Inflammatory macrophage (primary cell): ENCODE measurements around the gene BEX3.
"Not testable (repeated sequence)": the region's sequence is repeated elsewhere in the genome, so short reads cannot be mapped to it uniquely, and the experiment has no call there.

Source experiments
- DNase-seq, 2 donors: peaks; one replicate each; pipeline ENCODE4 v3.0.0-alpha.2; 2020 to 2022
- total RNA-seq, 18 experiments: gene quantifications; one replicate each; lab custom pipeline; 2026; ENCODE audit warnings: mixed read lengths in 6 of 18, inconsistent platforms in 2 of 18; lab: John Stamatoyannopoulos, UW

BEX3 gene
- 1.1 to 10.4 (median 3.1) reads per million in 18 experiments for total RNA-seq

GRCh38 chrX:103376118-103376978 is at the start of gene BEX3:
Gene BEX3 (plus strand): TSS chrX:103376538. CDS start chrX:103377522, 984 bp downstream.
- no peak for DNase-seq

GRCh38 chrX:103329991-103330390 is 46.3 kb upstream of the BEX3 start, which contains the start of gene TCEAL7:
Gene TCEAL7 (plus strand): TSS chrX:103330239. CDS start chrX:103331404, 1,165 bp downstream.
- DNase-seq: no peak

- no peak for DNase-seq
These were observed 45.6 kb upstream of the BEX3 start for GRCh38 chrX:103330681-103331288.

GRCh38 chrX:103338663-103339062 is 37.7 kb upstream of the BEX3 start:
- no peak for DNase-seq

GRCh38 chrX:103343105-103343504 is 33.2 kb upstream of the BEX3 start:
- DNase-seq: peak; percentile 27 to 54

- DNase-seq: no peak
These were observed 31.7 kb upstream of the BEX3 start for GRCh38 chrX:103344606-103345005.

- no peak for DNase-seq
These were observed 28.5 kb upstream of the BEX3 start for GRCh38 chrX:103347682-103348397.

GRCh38 chrX:103356130-103356798 is 20.1 kb upstream of the BEX3 start, which contains the start of gene TCEAL9:
Gene TCEAL9 (plus strand): TSS chrX:103356506. CDS start chrX:103357685, 1,179 bp downstream.
- DNase-seq: peak; percentile 3 to 43

GRCh38 chrX:103356858-103357257 is 19.5 kb upstream of the BEX3 start:
- DNase-seq: no peak

GRCh38 chrX:103357871-103358270 is 18.5 kb upstream of the BEX3 start:
- DNase-seq: no peak

- not testable (repeated sequence) for DNase-seq
These were observed 16.7 kb upstream of the BEX3 start for GRCh38 chrX:103359605-103360004.

- DNase-seq: no peak
These were observed 16.2 kb upstream of the BEX3 start for GRCh38 chrX:103360092-103360491.

- no peak for DNase-seq
These were observed 15.4 kb upstream of the BEX3 start for GRCh38 chrX:103360916-103361315.

GRCh38 chrX:103361798-103362197 is 14.5 kb upstream of the BEX3 start:
- DNase-seq: no peak

GRCh38 chrX:103362474-103362873 is 13.9 kb upstream of the BEX3 start:
- DNase-seq: no peak

GRCh38 chrX:103363046-103363445 is 13.3 kb upstream of the BEX3 start:
- no peak for DNase-seq

GRCh38 chrX:103367502-103367901 is 8.8 kb upstream of the BEX3 start:
- no peak for DNase-seq

- DNase-seq: no peak
These were observed 6.9 kb upstream of the BEX3 start for GRCh38 chrX:103369479-103369878.

GRCh38 chrX:103372886-103373285 is 3.5 kb upstream of the BEX3 start:
- DNase-seq: no peak

GRCh38 chrX:103373581-103373980 is 2.8 kb upstream of the BEX3 start:
- no peak for DNase-seq

GRCh38 chrX:103376979-103377324 is 614 bp downstream of the BEX3 start:
- DNase-seq: no peak

- no peak for DNase-seq
These were observed 2.7 kb downstream of the BEX3 start for GRCh38 chrX:103378990-103379389.

- DNase-seq: no peak
These were observed 6.5 kb downstream of the BEX3 start for GRCh38 chrX:103382877-103383276.
